ENCODE measurements around the gene DGCR8.
A peak's percentile ranks its signal among the peaks of the same experiment; 100 is the strongest.

Gene DGCR8

DNA sequence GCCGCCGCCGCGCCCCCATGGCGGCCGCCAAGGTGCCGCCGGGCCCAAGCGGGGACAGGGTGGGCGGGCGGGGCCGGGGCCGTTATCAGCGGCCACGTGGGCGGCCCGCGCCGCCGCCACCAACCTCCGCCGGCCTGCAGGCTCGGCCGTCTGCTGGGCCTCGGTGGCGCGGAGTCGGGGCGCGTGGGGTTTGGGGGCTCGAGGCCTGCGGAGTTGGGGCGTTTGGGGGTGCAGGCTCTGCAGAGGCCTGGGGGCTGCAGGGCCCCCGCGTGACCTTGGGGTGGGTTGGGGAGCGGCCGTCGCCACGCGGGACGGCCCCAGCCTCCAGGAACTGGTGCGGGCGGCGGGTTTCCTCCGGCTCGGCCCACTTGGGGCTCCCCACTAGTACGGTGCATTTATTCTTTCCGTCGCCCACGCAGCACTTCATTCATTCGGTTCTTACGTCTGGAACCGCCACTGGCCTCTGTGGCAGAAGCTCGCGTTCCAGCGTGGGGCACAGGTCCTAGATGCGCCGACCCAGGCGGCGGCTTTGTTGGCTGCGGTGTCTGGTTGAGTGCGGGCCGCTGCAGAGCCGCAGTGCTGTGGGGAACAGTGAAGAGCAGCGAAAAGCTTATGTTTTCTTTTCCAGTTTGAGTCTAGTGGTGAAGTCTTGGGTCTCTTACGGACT is 37.7 kb downstream of the DGCR8 start:
- DNase-seq (ENCODE audit: low spot score) = no peak
- H2BK12ac ChIP-seq (ENCODE audit: low read length) = no peak overlapping the region

DNA sequence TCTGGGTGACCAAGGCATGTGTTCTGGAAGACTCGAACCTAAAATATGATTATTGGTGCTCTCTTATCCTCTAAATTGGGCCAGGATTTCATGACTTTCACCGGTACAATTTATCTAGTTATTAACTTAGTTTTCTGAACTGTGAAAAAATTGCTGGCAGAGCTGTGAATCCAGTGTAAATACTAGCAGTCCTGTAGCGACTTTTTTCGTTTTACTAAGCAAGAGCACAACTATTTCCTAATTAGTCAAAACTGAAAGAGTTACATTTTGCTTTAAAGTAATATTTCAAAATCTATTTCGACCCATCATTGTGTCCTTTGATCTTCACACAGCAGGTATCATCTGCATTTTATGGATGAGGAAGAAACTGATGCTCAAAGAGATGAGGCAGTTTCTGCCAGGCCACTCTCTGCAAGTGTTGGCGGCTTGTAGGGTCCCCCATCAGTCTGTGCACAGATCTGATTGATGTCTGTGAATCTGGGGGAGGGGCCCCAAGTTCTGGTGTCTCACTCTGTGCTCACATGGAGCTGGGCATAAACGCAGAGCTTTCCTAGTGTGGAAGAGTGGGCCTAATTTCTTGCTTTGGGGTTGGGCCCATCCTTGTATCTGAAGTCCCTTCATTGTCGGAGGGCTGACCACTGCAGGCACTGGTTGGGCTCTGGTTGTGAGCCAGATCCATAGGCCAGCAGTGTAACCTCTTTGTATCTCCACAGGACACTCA is 38.4 kb downstream of the DGCR8 start:
- peak overlapping the region; percentile 17 for H3K9ac ChIP-seq (ENCODE audit: low read depth, low read length, poor library complexity)
- H3K4ac ChIP-seq (ENCODE audit: low read length) = no peak overlapping the region
- peaks cover 12 to 14% of the 10 kb centered on the region in 2 donors for H3K4me1 ChIP-seq (ENCODE audit: control insufficient read depth in 2 of 2, insufficient read depth in 1 of 2, low read depth in 1 of 2, low read length in 2 of 2)
- no peaks in the 10 kb centered on the region for H3K9me3 ChIP-seq (replicated peaks in 1 of 2; ENCODE audit: control insufficient read depth in 2 of 2, insufficient read depth in 1 of 2, low read depth in 1 of 2, low read length in 2 of 2)
- no peak overlapping the region for H2BK120ac ChIP-seq (ENCODE audit: low read depth, low read length)
- H3K27me3 ChIP-seq (ENCODE audit: control insufficient read depth in 3 of 3, insufficient read depth in 3 of 3, low read depth in 1 of 3, low read length in 3 of 3) = no peaks in the 10 kb centered on the region
- H2BK12ac ChIP-seq (ENCODE audit: low read length) = no peak overlapping the region
- no peak overlapping the region for H3K23ac ChIP-seq (ENCODE audit: low read depth, low read length, poor library complexity)
- H3K36me3 ChIP-seq (replicated peaks in 1 of 2; ENCODE audit: control insufficient read depth in 2 of 2, insufficient read depth in 2 of 2, low read length in 2 of 2) = peaks cover 51 to 76% of the 10 kb centered on the region in 2 donors
- WGBS, 2 donors (ENCODE audit: extremely low coverage in 2 of 2, insufficient read length in 2 of 2, insufficient replicate concordance in 1 of 2) = no CpG with 5 or more reads among the region's 8 CpGs
- peak overlapping the region; percentile 73 for H3K4me2 ChIP-seq (ENCODE audit: insufficient read depth, low read length, poor library complexity, severe bottlenecking)
- no peak overlapping the region for H2AK5ac ChIP-seq (ENCODE audit: low read depth, low read length)
- H4K91ac ChIP-seq (ENCODE audit: low read depth, low read length, poor library complexity) = no peak overlapping the region
- H3K4me3 ChIP-seq (ENCODE audit: low read length in 2 of 2) = peak overlapping the region; percentile 90 to 91
- H3K14ac ChIP-seq (ENCODE audit: low read length) = no peak overlapping the region
- no peak overlapping the region for H4K8ac ChIP-seq (ENCODE audit: low read depth, low read length)
- no peak overlapping the region for H2AFZ ChIP-seq (ENCODE audit: low read length)
- H3K27ac ChIP-seq (replicated peaks; ENCODE audit: low read length) = no peak overlapping the region
- peaks cover 42% of the 10 kb centered on the region for H3K79me1 ChIP-seq (ENCODE audit: low read depth, low read length)
- no peak overlapping the region for H2BK5ac ChIP-seq (ENCODE audit: low read length)
- H2BK15ac ChIP-seq (ENCODE audit: low read length) = no peak overlapping the region
- no peak overlapping the region for H3K18ac ChIP-seq (ENCODE audit: low read length)
- no peak for DNase-seq (ENCODE audit: low spot score)

More for the DNA sequence above, 37.7 kb downstream of the DGCR8 start:
- no peaks in the 10 kb centered on the region for H3K27me3 ChIP-seq (ENCODE audit: control insufficient read depth in 3 of 3, insufficient read depth in 3 of 3, low read depth in 1 of 3, low read length in 3 of 3)
- peak overlapping the region; percentile 94 for H3K18ac ChIP-seq (ENCODE audit: low read length)
- peak overlapping the region; percentile 61 for H2AFZ ChIP-seq (ENCODE audit: low read length)
- H3K27ac ChIP-seq (replicated peaks; ENCODE audit: low read length) = no peak overlapping the region
- H3K23ac ChIP-seq (ENCODE audit: low read depth, low read length, poor library complexity) = peak overlapping the region; percentile 100
- peak overlapping the region; percentile 97 for H3K9ac ChIP-seq (ENCODE audit: low read depth, low read length, poor library complexity)
- H3K4ac ChIP-seq (ENCODE audit: low read length) = peak overlapping the region; percentile 90
- no peak overlapping the region for H2BK15ac ChIP-seq (ENCODE audit: low read length)
- H3K4me3 ChIP-seq (ENCODE audit: low read length in 2 of 2) = peak overlapping the region; percentile 90 to 91
- no peak overlapping the region for H4K91ac ChIP-seq (ENCODE audit: low read depth, low read length, poor library complexity)
- H3K14ac ChIP-seq (ENCODE audit: low read length) = peak overlapping the region; percentile 72
- no peak overlapping the region for H2BK5ac ChIP-seq (ENCODE audit: low read length)
- peak overlapping the region; percentile 99 for H2AK5ac ChIP-seq (ENCODE audit: low read depth, low read length)
- no CpG with 5 or more reads among the region's 66 CpGs for WGBS, 2 donors (ENCODE audit: extremely low coverage in 2 of 2, insufficient read length in 2 of 2, insufficient replicate concordance in 1 of 2)
- peak overlapping the region; percentile 43 for H4K8ac ChIP-seq (ENCODE audit: low read depth, low read length)
- H3K4me1 ChIP-seq (ENCODE audit: control insufficient read depth in 2 of 2, insufficient read depth in 1 of 2, low read depth in 1 of 2, low read length in 2 of 2) = peaks cover 12 to 14% of the 10 kb centered on the region in 2 donors
- H3K36me3 ChIP-seq (replicated peaks in 1 of 2; ENCODE audit: control insufficient read depth in 2 of 2, insufficient read depth in 2 of 2, low read length in 2 of 2) = peaks cover 53 to 77% of the 10 kb centered on the region in 2 donors
- no peak overlapping the region for H2BK120ac ChIP-seq (ENCODE audit: low read depth, low read length)
- H3K79me1 ChIP-seq (ENCODE audit: low read depth, low read length) = peaks cover 43% of the 10 kb centered on the region
- peak overlapping the region; percentile 73 for H3K4me2 ChIP-seq (ENCODE audit: insufficient read depth, low read length, poor library complexity, severe bottlenecking)
- no peaks in the 10 kb centered on the region for H3K9me3 ChIP-seq (replicated peaks in 1 of 2; ENCODE audit: control insufficient read depth in 2 of 2, insufficient read depth in 1 of 2, low read depth in 1 of 2, low read length in 2 of 2)

DNA sequence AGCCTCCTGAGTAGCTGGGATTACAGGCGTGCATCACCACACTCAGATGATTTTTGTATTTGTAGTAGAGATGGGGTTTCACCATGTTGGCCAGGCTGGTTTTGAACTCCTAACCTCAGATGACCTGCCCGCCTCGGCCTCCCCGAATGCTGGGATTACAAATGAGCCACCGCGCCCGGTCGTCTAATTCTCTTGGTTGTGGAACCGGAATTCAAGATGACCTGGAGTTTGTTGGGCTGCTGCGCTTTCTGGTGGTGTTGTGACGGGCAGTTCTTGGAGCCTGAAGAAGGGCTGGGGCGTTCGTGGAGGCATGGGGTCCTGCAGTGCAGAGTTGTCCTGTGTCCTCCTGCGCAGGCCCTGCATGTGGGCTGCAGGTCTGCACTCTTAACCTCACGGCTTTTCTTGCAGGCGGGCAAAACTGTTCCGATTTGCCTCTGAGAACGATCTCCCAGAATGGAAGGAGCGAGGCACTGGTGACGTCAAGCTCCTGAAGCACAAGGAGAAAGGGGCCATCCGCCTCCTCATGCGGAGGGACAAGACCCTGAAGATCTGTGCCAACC is 41.9 kb downstream of the DGCR8 start:
- Histone ChIP-seq H3K4me2 (ENCODE audit: insufficient read depth, low read length, poor library complexity, severe bottlenecking) (no peak overlapping the region), H3K27ac (replicated peaks; ENCODE audit: low read length) (no peak overlapping the region), H4K91ac (ENCODE audit: low read depth, low read length, poor library complexity) (no peak overlapping the region), H2AFZ (ENCODE audit: low read length) (no peak overlapping the region), H3K18ac (ENCODE audit: low read length) (no peak overlapping the region), H2BK5ac (ENCODE audit: low read length) (no peak overlapping the region), H3K4ac (ENCODE audit: low read length) (no peak overlapping the region), H3K27me3 (ENCODE audit: control insufficient read depth in 3 of 3, insufficient read depth in 3 of 3, low read depth in 1 of 3, low read length in 3 of 3) (peaks cover 0 to 1% (median 0%) of the 10 kb centered on the region in 3 experiments), H3K14ac (ENCODE audit: low read length) (no peak overlapping the region), H2BK15ac (ENCODE audit: low read length) (no peak overlapping the region), H3K4me3 (ENCODE audit: low read length in 2 of 2) (no peak overlapping the region), H3K9ac (ENCODE audit: low read depth, low read length, poor library complexity) (no peak overlapping the region), H2AK5ac (ENCODE audit: low read depth, low read length) (no peak overlapping the region), H3K9me3 (replicated peaks in 1 of 2; ENCODE audit: control insufficient read depth in 2 of 2, insufficient read depth in 1 of 2, low read depth in 1 of 2, low read length in 2 of 2) (no peaks in the 10 kb centered on the region), H3K36me3 (replicated peaks in 1 of 2; ENCODE audit: control insufficient read depth in 2 of 2, insufficient read depth in 2 of 2, low read length in 2 of 2) (peaks cover 57 to 83% of the 10 kb centered on the region in 2 donors), H3K79me1 (ENCODE audit: low read depth, low read length) (peaks cover 31% of the 10 kb centered on the region), H2BK12ac (ENCODE audit: low read length) (no peak overlapping the region), H4K8ac (ENCODE audit: low read depth, low read length) (no peak overlapping the region), H2BK120ac (ENCODE audit: low read depth, low read length) (no peak overlapping the region), H3K23ac (ENCODE audit: low read depth, low read length, poor library complexity) (peak overlapping the region; percentile 55), H3K4me1 (ENCODE audit: control insufficient read depth in 2 of 2, insufficient read depth in 1 of 2, low read depth in 1 of 2, low read length in 2 of 2) (peaks cover 8 to 11% of the 10 kb centered on the region in 2 donors)
- no CpG with 5 or more reads among the region's 22 CpGs for WGBS, 2 donors (ENCODE audit: extremely low coverage in 2 of 2, insufficient read length in 2 of 2, insufficient replicate concordance in 1 of 2)
- DNase-seq (ENCODE audit: low spot score) = no peak

Data from neuronal stem cell (in vitro differentiated cells).